Smooth muscle cell (in vitro differentiated cells): ENCODE data around the gene CGGBP1. TPM values are rescaled to one million over a fixed set of nuclear protein-coding genes. Genes with fewer than 3 reads are reported as not detected.

ENCODE experiments used
- DNase-seq: peaks from one replicate; lab custom pipeline; 2025; ENCODE audit not compliant: unreplicated experiment; lab: John Stamatoyannopoulos, UW
- H2AFZ ChIP-seq: fragments of 200-600 bp; sonication (generic); 2 replicates; pipeline ENCODE4 v1.6.0; 2016; ENCODE audit warnings: antibody characterized with exemption, low read depth, mild to moderate bottlenecking
- H3F3A ChIP-seq: fragments of 200-600 bp; sonication (generic); 2 replicates; pipeline ENCODE4 v1.6.0; 2017; ENCODE audit warnings: antibody characterized with exemption, low read depth
- H3K27ac ChIP-seq: fragments of 200-600 bp; sonication (generic); 2 replicates; pipeline ENCODE4 v1.5.1; 2016; ENCODE audit warnings: low read depth, mild to moderate bottlenecking
- H3K27me3 ChIP-seq: fragments of 200-600 bp; sonication (generic); 2 replicates; pipeline ENCODE4 v1.6.1; 2016; ENCODE audit warnings: low read depth, mild to moderate bottlenecking
- H3K36me3 ChIP-seq: fragments of 200-600 bp; sonication (generic); 2 replicates; pipeline ENCODE4 v1.5.1; 2016; ENCODE audit warnings: low read depth
- H3K4me1 ChIP-seq: fragments of 200-600 bp; sonication (generic); 2 replicates; pipeline ENCODE4 v1.5.1; 2016; ENCODE audit warnings: low read depth
- H3K4me2 ChIP-seq: fragments of 200-600 bp; sonication (generic); 2 replicates; pipeline ENCODE4 v1.6.0; 2016; ENCODE audit warnings: mild to moderate bottlenecking
- H3K4me3 ChIP-seq: fragments of 200-600 bp; sonication (generic); 2 replicates; pipeline ENCODE4 v1.5.1; 2016; ENCODE audit warnings: mild to moderate bottlenecking
- H3K79me2 ChIP-seq: fragments of 200-600 bp; sonication (generic); 2 replicates; pipeline ENCODE4 v1.6.0; 2016; ENCODE audit warnings: low read depth, mild to moderate bottlenecking
- H3K9ac ChIP-seq: fragments of 200-600 bp; sonication (generic); 2 replicates; pipeline ENCODE4 v1.6.0; 2016; ENCODE audit warnings: low read depth
- H3K9me3 ChIP-seq: fragments of 200-600 bp; sonication (generic); replicated peaks from 2 replicates; pipeline ENCODE4 v1.5.1; 2016; ENCODE audit warnings: low read depth
- H4K20me1 ChIP-seq: fragments of 200-600 bp; sonication (generic); 2 replicates; pipeline ENCODE4 v1.6.0; 2016; ENCODE audit warnings: low read depth
- CTCF ChIP-seq: fragments of 200-600 bp; sonication (generic); IDR thresholded peaks from 2 replicates; pipeline ENCODE4 v1.5.1; 2017; ENCODE audit warnings: borderline replicate concordance, mild to moderate bottlenecking, antibody characterized with exemption; ENCODE audit not compliant: insufficient read depth, poor library complexity, severe bottlenecking
- WGBS: methylation state at CpG from one replicate; pipeline ENCODE4 v1.1.7; 2016; ENCODE audit warnings: low lambda C conversion rate; 5-methylcytosine and 5-hydroxymethylcytosine counted together
- polyA plus RNA-seq: library from polyadenylated mRNA; unstranded; fragments of >200 nt; fragmentation: Nextera tagmentation; extraction: Ambion mirVana; gene quantifications from 2 replicates; pipeline ENCODE4 v1.2.1, GENCODE V29; 2016
- total RNA-seq: library from RNA; depleted of rRNA; stranded (reverse); fragments of >200 nt; gene quantifications from 2 replicates; pipeline ENCODE4 v1.2.3, GENCODE V29; 2014

Gene CGGBP1
- total and polyA plus RNA-seq, 2 experiments from 2014 or later: 38.3 to 62.3 TPM

GRCh38 chr3:88046766-88047165 is 12.0 kb downstream of the CGGBP1 start:
- Histone ChIP-seq H3K4me1 (no peaks in the 10 kb centered on the region), H3K4me3 (no peak overlapping the region)
- 90% methylated on average over 5 of the region's 5 CpGs for WGBS

GRCh38 chr3:88044411-88044810 is 14.4 kb downstream of the CGGBP1 start:
- Histone ChIP-seq H3K4me1 (no peaks in the 10 kb centered on the region), H3K27me3 (no peaks in the 10 kb centered on the region), H3K27ac (no peak overlapping the region), H3K79me2 (no peaks in the 10 kb centered on the region), H3K4me3 (no peak overlapping the region), H2AFZ (no peak overlapping the region), H3K4me2 (no peak overlapping the region), H4K20me1 (no peaks in the 10 kb centered on the region), H3K9ac (no peak overlapping the region), H3F3A (no peaks in the 10 kb centered on the region), H3K36me3 (no peaks in the 10 kb centered on the region), H3K9me3 (no peaks in the 10 kb centered on the region)
- no peak for TF ChIP-seq CTCF
- WGBS: 87% methylated on average over 1 of the region's 1 CpG
- DNase-seq: no peak

More at GRCh38 chr3:88046766-88047165, 12.0 kb downstream of the CGGBP1 start:
- no peak for TF ChIP-seq CTCF
- no peak for DNase-seq
- H4K20me1 ChIP-seq: no peaks in the 10 kb centered on the region
- no peaks in the 10 kb centered on the region for H3K27me3 ChIP-seq
- no peaks in the 10 kb centered on the region for H3K9me3 ChIP-seq
- no peaks in the 10 kb centered on the region for H3F3A ChIP-seq
- H2AFZ ChIP-seq: no peak overlapping the region
- no peak overlapping the region for H3K27ac ChIP-seq
- no peaks in the 10 kb centered on the region for H3K36me3 ChIP-seq
- no peak overlapping the region for H3K9ac ChIP-seq
- no peak overlapping the region for H3K4me2 ChIP-seq
- no peaks in the 10 kb centered on the region for H3K79me2 ChIP-seq

- no peaks in the 10 kb centered on the region for H3F3A ChIP-seq
- H3K79me2 ChIP-seq: no peaks in the 10 kb centered on the region
- no peaks in the 10 kb centered on the region for H3K4me1 ChIP-seq
- H3K4me3 ChIP-seq: no peak overlapping the region
- H3K27me3 ChIP-seq: no peaks in the 10 kb centered on the region
- TF ChIP-seq CTCF: no peak
- no peaks in the 10 kb centered on the region for H3K36me3 ChIP-seq
- H3K9ac ChIP-seq: no peak overlapping the region
- no peak overlapping the region for H3K4me2 ChIP-seq
- no peak overlapping the region for H3K27ac ChIP-seq
- H2AFZ ChIP-seq: no peak overlapping the region
- H4K20me1 ChIP-seq: no peaks in the 10 kb centered on the region
- WGBS: 80% methylated on average over 3 of the region's 3 CpGs
- no peak for DNase-seq
- no peaks in the 10 kb centered on the region for H3K9me3 ChIP-seq
These were observed 17.8 kb downstream of the CGGBP1 start for GRCh38 chr3:88041005-88041404.

- no peak overlapping the region for H3K9ac ChIP-seq
- no peak for DNase-seq
- no peaks in the 10 kb centered on the region for H3K36me3 ChIP-seq
- WGBS: 89% methylated on average over 4 of the region's 4 CpGs
- no peaks in the 10 kb centered on the region for H3K9me3 ChIP-seq
- no peak overlapping the region for H3K27ac ChIP-seq
- no peaks in the 10 kb centered on the region for H3K27me3 ChIP-seq
- no peak for TF ChIP-seq CTCF
- H4K20me1 ChIP-seq: no peaks in the 10 kb centered on the region
- no peak overlapping the region for H3K4me2 ChIP-seq
- H3F3A ChIP-seq: no peaks in the 10 kb centered on the region
- no peak overlapping the region for H2AFZ ChIP-seq
- H3K4me1 ChIP-seq: no peaks in the 10 kb centered on the region
- no peak overlapping the region for H3K4me3 ChIP-seq
- H3K79me2 ChIP-seq: no peaks in the 10 kb centered on the region
These were observed 18.3 kb downstream of the CGGBP1 start for GRCh38 chr3:88040529-88040928.
